ENCODE data around the gene NTMT2. TPM values are rescaled to one million over a fixed set of nuclear protein-coding genes. Genes with fewer than 3 reads are reported as not detected.

NTMT2 gene
- polyA plus RNA-seq, 1 experiment, result not detected

DNA sequence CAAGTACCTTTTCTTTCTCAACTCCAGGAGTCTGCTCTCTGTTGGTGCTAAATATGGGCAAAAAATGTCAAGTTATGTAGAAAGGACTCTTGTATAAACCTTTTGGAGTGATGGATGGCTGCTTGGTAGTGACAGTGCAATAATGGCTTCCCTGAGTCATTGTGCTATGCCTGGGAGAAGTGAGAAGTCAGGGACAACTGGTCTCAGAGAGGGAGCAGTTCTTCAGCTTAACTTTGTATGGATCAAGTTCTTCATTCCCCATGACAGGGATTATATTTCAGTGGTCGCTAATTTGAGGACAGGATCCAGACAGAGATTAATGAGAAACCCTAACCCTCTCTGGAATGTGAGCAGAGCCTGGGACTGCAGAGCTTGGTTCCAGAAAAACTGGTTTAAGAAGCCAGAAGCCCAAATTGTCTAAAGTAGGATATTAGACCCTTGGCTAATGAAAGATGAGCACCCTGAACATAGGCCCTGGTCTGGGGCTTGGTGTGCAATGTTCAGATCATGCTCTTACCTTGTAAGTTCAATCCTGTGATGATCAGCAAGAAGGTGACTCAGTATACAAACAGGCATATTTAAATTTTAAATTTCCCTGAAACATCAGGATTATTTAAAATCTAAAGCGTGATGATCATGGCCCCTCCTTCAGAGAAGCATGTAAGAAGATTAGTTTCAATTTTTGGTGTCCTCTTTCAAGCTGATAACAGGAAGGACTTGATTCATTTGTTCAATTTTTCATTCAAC is 50.9 kb downstream of the NTMT2 start:
- ChIA-PET CTCF (interaction anchor here (0.6 kb wide), 1 partner anchor 131 kb away, joined by 4 read pairs; no protein-coding TSS in a partner anchor), POLR2A (no interaction called here)
- no peak for DNase-seq (ENCODE audit: low read depth, low spot score)

GRCh38 chr1:170198090-170198489 is 52.3 kb downstream of the NTMT2 start:
- POLR2A ChIA-PET, result no interaction called here
- H3K27me3 ChIP-seq (ENCODE audit: control insufficient read depth, insufficient read depth, low read length), result no peaks in the 10 kb centered on the region
- no peak overlapping the region for H3K4me3 ChIP-seq (ENCODE audit: low read depth, low read length)
- no peaks in the 10 kb centered on the region for H3K9me3 ChIP-seq (ENCODE audit: control insufficient read depth, insufficient read depth, low read length)
- TF ChIP-seq CTCF (IDR thresholded peaks at IDR 0.05; ENCODE audit: low read depth, low read length), result no peak
- no peak for DNase-seq (ENCODE audit: low read depth, low spot score)
- CTCF ChIA-PET, result no interaction called here
- H3K27ac ChIP-seq (ENCODE audit: low read depth, low read length), result no peak overlapping the region

More for the DNA sequence above, 50.9 kb downstream of the NTMT2 start:
- Histone ChIP-seq H3K27me3 (ENCODE audit: control insufficient read depth, insufficient read depth, low read length) (no peaks in the 10 kb centered on the region), H3K27ac (ENCODE audit: low read depth, low read length) (no peak overlapping the region), H3K9me3 (ENCODE audit: control insufficient read depth, insufficient read depth, low read length) (no peaks in the 10 kb centered on the region), H3K4me3 (ENCODE audit: low read depth, low read length) (no peak overlapping the region)
- no peak for TF ChIP-seq CTCF (IDR thresholded peaks at IDR 0.05; ENCODE audit: low read depth, low read length)

DNA sequence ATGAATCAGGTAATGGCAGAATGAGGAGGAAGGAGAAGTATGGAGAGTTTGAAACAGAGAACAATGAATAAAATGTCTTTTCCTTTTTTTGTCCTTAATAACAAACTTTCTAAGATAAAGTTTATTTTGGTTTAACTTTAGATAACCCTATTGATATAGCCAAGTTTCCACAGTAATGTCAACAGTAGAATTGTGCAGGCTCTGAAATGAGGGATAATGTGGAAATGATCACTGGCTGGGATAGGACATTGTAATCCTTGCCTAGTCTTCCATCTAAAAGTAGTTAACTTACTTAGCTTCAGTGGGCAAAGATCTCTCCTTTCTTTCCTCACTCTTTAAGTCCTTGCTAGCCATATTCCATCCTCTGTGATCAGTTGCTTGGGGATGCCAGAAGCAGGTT is 52.8 kb downstream of the NTMT2 start:
- POLR2A ChIA-PET, result no interaction called here
- CTCF ChIA-PET, result no interaction called here
- no peak for TF ChIP-seq CTCF (IDR thresholded peaks at IDR 0.05; ENCODE audit: low read depth, low read length)
- no peak for DNase-seq (ENCODE audit: low read depth, low spot score)
- H3K4me3 ChIP-seq (ENCODE audit: low read depth, low read length), result no peak overlapping the region
- H3K27ac ChIP-seq (ENCODE audit: low read depth, low read length), result no peak overlapping the region
- H3K9me3 ChIP-seq (ENCODE audit: control insufficient read depth, insufficient read depth, low read length), result no peaks in the 10 kb centered on the region
- no peaks in the 10 kb centered on the region for H3K27me3 ChIP-seq (ENCODE audit: control insufficient read depth, insufficient read depth, low read length)

DNA sequence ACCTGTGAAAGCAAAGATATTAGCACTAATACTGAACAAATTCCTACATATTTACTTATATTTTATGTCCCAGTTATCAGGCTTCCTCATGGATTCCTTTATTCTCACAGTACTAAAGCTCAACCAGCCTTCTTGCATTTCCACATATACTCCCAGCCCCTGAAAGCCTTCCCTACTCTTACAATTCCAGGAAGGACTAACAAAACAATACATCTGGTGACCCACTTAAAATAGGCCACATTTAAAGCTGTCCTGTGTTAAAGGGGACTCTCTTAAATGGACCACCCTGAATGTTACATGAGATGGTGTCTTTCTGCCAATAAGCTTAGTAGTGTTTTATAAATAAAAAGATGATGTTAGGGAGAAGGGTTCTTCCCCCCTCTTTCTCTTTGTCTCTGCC is 54.4 kb downstream of the NTMT2 start:
- H3K27me3 ChIP-seq (ENCODE audit: control insufficient read depth, insufficient read depth, low read length), result no peaks in the 10 kb centered on the region
- H3K27ac ChIP-seq (ENCODE audit: low read depth, low read length), result no peak overlapping the region
- TF ChIP-seq CTCF (IDR thresholded peaks at IDR 0.05; ENCODE audit: low read depth, low read length), result no peak
- CTCF ChIA-PET, result no interaction called here
- POLR2A ChIA-PET, result no interaction called here
- no peaks in the 10 kb centered on the region for H3K9me3 ChIP-seq (ENCODE audit: control insufficient read depth, insufficient read depth, low read length)
- no peak for DNase-seq (ENCODE audit: low read depth, low spot score)
- H3K4me3 ChIP-seq (ENCODE audit: low read depth, low read length), result no peak overlapping the region

DNA sequence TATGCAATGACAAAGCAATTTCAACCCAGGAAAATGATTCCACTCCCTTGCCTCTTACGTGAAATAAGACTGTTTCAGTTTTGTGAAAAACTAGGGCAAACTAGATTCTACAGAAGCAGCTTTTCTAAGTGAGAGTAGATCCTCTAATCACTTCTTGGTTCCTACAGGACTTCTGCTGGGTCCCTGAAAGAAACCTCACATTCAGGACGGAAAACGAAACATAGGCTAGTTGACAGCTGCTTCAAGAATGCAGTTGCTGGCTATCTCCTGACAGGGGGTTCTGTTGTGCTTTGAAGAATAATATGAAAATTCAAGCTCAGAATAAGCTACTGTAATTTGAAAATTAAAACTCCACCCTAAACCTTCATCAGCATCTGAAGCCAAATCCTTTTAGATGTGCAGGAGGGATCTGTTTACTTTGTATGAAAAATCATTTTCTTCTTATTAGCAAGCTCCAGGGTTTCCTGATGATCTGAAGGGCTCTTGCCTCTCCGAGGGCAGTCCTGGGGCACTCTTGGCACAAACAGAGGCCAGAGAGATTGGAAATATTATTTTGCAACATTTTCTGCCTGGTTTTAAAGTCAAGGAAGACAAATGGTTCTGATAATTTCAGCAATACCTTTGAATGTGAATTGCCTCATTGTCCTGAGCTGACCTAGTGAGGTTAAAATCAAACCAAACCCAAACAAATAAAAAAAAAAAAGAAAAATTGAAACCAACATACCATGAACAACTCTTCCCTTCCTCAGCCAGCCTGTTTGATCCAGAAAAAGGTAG is 55.0 kb downstream of the NTMT2 start:
- ChIA-PET POLR2A (no interaction called here), CTCF (interaction anchor here (0.6 to 0.9 kb wide), 2 partner anchors 108 to 168 kb away, joined by 3 read pairs; no protein-coding TSS in a partner anchor)
- no peak overlapping the region for H3K27ac ChIP-seq (ENCODE audit: low read depth, low read length)

More for the DNA sequence above, 55.0 kb downstream of the NTMT2 start:
- DNase-seq (ENCODE audit: low read depth, low spot score), result no peak
- Histone ChIP-seq H3K4me3 (ENCODE audit: low read depth, low read length) (no peak overlapping the region), H3K9me3 (ENCODE audit: control insufficient read depth, insufficient read depth, low read length) (no peaks in the 10 kb centered on the region), H3K27me3 (ENCODE audit: control insufficient read depth, insufficient read depth, low read length) (no peaks in the 10 kb centered on the region)
- TF ChIP-seq CTCF (IDR thresholded peaks at IDR 0.05; ENCODE audit: low read depth, low read length), result no peak
